ENCODE results near the gene COX17.

GRCh38 chr3:119645813-119646212 is 31.4 kb downstream of the COX17 start:
- TF ChIP-seq POLR2AphosphoS5 (IDR thresholded peaks at IDR 0.05; ENCODE audit: insufficient read depth, low read depth, low read length) (no peak), POLR2A (IDR thresholded peaks at IDR 0.05; ENCODE audit: low read depth, low read length) (no peak), CTCF (IDR thresholded peaks at IDR 0.05; ENCODE audit: extremely low read depth in 1 of 2, insufficient read depth in 1 of 2, low read depth in 1 of 2, low read length in 2 of 2) (no peak), GATA2 (IDR thresholded peaks at IDR 0.05; ENCODE audit: insufficient read depth, insufficient read length, low read depth, low read length) (no peak), EZH2 (IDR thresholded peaks at IDR 0.05; ENCODE audit: borderline replicate concordance, low read depth, low read length, severe bottlenecking) (no peak), MYC (IDR thresholded peaks at IDR 0.05; ENCODE audit: low read depth, low read length) (no peak), MAX (IDR thresholded peaks at IDR 0.05; ENCODE audit: insufficient read depth, insufficient read length) (no peak), JUN (IDR thresholded peaks at IDR 0.05; ENCODE audit: borderline replicate concordance, insufficient read depth, insufficient read length, low read depth) (no peak)
